Epithelial cell of proximal tubule (primary cell): Measurements from ENCODE around the gene DNAAF5. TPM values are rescaled to one million over a fixed set of nuclear protein-coding genes. Genes with fewer than 3 reads are reported as not detected.

Source experiments
- DNase-seq: peaks from one replicate; pipeline ENCODE4 v3.0.0-alpha.2; 2011; ENCODE audit warnings: low read depth
- H3K4me3 ChIP-seq: 2 replicates; pipeline ENCODE4 v1.5.1; 2011; ENCODE audit warnings: low read depth, mild to moderate bottlenecking, low read length
- total RNA-seq: library from RNA; depleted of rRNA; stranded (reverse); fragments of >200 nt; gene quantifications from 2 replicates; pipeline ENCODE4 v1.2.3, GENCODE V29; 2015
- TF ChIP-seq, protein P1 (sequence below): conservative IDR thresholded peaks from 2 replicates; pipeline ENCODE4 v1.5.1; 2012; ENCODE audit warnings: low read depth, mild to moderate bottlenecking, low read length

DNAAF5 gene
- total RNA-seq, 1 donor from 2014 or later, result 64.1 TPM

DNA sequence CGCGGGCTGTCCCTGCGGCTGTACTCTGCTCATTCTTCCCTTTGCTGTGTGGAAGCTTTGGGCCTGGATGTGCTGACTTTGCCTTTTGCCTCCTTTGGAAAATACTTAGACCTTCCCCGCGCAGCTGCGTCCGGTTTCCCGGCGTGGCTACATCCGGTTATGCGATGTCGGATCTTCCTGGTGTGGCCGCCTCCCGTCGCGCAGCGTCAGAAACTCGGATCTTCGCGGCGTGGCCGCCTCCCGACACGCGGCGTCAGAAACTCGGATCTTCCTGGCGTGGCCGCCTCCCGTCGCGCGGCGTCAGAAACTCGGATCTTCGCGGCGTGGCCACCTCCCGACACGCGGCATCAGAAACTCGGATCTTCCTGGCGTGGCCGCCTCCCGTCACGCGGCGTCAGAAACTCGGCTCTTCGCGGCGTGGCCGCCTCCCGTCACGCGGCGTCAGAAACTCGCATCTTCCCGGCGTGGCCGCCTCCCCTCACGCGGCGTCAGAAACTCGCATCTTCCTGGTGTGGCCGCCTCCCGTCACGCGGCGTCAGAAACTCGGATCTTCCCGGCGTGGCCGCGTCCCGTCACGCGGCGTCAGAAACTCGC lies 55.5 kb downstream of the DNAAF5 start:
- H3K4me3 ChIP-seq, result no peak overlapping the region
- DNase-seq, result no peak
- TF ChIP-seq, protein P1, sequence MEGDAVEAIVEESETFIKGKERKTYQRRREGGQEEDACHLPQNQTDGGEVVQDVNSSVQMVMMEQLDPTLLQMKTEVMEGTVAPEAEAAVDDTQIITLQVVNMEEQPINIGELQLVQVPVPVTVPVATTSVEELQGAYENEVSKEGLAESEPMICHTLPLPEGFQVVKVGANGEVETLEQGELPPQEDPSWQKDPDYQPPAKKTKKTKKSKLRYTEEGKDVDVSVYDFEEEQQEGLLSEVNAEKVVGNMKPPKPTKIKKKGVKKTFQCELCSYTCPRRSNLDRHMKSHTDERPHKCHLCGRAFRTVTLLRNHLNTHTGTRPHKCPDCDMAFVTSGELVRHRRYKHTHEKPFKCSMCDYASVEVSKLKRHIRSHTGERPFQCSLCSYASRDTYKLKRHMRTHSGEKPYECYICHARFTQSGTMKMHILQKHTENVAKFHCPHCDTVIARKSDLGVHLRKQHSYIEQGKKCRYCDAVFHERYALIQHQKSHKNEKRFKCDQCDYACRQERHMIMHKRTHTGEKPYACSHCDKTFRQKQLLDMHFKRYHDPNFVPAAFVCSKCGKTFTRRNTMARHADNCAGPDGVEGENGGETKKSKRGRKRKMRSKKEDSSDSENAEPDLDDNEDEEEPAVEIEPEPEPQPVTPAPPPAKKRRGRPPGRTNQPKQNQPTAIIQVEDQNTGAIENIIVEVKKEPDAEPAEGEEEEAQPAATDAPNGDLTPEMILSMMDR, result no peak

DNA sequence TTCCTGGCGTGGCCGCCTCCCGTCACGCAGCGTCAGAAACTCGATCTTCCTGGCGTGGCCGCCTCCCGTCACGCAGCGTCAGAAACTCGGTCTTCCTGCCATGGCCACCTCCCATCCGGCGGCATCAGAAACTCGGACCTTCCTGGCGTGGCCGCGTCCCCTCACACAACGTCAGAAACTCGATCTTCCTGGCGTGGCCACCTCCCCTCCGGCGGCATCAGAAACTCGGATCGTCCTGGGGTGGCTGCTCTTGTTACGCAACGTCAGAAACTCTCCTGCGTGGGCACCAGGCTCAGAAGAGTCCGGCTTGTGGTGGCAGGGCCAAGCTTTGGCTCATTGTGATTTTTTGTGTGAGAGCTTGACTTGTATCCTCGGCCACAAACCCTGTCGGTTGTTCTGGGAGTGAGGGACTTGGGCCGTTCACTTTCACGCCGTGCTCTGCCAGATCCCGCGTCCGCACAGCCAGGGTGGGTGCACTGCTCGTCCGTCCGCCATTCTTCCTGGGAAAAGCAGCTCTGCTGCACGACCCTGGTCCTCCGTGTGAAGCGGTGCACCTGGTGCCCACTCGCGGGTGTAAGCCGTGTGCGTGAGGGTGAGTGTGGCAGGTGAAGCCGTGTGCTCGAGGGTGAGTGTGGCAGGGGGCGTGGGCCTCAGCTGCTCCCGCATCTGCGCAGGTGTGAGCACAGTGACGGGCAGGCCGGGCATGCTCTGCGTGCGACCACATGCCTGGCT lies 56.4 kb downstream of the DNAAF5 start:
- TF ChIP-seq, protein P1, result no peak

DNA sequence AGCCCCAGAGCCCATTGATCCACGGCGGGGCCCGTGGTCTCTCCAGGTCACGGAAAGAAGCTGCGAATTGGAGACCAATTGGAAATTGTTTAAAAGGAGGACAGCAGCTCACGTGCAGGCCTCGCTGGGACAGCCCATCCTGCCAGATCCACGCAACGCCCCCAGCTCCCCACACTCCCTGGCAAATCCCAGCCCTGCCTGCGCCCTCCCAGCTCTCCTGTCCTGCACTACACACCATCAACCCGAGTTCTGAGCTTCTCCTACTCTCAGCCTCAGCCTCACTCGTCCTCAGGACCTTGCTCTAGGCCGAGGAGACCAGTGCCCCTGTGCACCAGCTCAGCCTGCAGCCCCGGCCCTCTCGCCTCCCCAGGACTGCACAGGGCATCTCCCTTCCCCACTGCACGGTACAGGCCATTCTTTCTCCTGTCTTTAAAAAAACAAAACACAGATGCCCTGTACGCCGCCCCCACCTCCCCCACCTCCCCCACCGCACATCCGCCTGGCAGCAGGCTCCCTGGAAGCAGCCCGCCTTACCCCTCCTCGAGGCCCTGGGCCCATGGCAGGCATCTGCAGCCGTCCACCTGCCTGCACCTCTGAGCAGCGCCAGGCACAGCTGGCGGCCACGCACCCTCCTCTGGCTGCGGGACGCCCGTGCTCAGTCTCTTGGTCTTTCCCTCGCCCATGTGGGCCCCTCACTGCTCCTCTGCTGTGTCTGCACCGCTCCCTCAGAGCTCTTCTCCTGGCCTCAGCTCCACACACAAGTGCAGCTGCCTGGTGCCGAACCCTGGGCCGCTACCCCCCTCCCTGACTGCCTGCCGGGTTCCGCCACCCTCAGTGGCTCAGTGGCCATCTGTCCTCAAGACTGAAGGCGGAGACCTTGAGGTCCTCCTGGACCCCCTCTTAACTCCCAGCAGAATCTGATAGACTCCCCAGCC lies 57.3 kb downstream of the DNAAF5 start:
- TF ChIP-seq, protein P1, result no peak
- no peak overlapping the region for H3K4me3 ChIP-seq
- DNase-seq, result no peak

More for the DNA sequence above, 56.4 kb downstream of the DNAAF5 start:
- no peak for DNase-seq
- H3K4me3 ChIP-seq, result no peak overlapping the region

DNA sequence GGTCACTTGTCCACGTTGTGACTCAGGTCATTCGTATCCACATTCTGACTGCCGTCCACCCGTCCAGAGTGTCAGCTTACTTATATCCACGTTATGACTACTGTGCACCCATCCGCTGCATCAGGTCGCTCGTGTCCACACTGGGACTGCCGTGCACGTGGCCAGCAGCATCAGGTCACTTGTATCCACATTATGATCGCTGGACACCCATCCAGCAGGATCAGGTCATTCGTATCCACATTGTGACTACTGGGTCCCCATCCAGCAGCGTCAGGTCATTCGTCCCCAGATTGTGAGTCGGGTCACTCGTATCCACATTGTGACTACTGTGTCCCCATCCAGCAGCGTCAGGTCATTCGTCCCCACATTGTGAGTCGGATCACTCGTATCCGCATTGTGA lies 58.5 kb downstream of the DNAAF5 start:
- DNase-seq, result no peak
- TF ChIP-seq, protein P1, result no peak
- no peak overlapping the region for H3K4me3 ChIP-seq

DNA sequence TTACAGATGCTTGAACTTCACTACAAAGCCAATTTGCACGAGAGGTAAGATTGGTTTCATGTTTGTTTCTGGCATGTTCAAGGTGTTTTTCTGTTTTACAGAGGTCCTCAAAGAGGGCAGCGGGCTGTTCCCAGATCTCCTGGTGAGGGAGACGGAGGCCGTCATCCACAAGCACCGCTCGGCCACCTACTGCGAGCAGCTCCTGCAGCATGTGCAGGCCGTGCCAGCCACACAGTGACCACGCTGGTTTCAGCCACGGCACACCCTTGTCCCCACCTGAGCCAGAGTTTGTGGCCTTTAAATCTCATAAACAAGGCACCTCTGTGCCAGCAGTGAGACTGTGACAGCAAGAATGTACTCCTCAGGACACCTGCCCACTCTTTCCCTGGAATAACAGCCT lies 58.9 kb downstream of the DNAAF5 start:
- DNase-seq, result no peak
- TF ChIP-seq, protein P1, result no peak
- H3K4me3 ChIP-seq, result no peak overlapping the region

DNA sequence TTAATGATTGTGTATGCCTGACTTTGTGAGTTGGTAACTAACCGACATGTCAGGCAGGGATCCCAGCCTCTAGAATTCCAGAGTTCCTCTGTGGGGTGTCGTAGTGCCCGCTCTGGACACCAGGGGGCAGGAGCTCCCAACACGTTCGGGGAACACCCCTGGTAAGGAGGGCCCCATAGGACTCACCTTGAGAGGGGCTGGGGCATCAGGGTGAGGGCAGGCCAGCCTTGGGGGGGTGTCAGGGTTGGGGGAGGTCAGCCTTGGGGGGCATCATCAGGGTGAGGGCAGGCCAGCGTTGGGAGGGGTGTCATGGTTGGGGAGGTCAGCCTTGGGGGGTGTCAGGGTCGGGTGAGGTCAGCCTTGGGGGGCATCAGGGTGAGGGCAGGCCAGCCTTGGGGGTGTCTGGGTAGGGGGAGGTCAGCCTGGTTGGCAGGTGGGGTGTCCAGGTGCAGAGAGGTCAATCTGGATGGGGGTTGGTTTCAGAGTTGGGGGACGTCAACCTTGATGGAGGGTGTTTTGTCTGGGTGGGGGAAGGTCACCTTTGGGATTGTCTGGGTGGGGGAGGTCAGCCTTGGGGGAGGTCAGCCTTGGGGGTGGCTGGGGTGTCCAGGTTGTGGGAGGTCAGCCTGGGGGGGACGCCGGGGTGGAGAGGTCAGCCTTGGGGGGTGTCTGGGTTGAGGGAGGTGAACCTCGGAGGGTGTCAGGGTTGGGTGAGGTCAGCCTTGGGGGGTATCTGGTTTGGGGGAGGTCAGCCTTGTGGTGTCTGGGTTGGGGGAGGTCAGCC lies 60.2 kb downstream of the DNAAF5 start:
- no peak for DNase-seq
- H3K4me3 ChIP-seq, result no peak overlapping the region
- TF ChIP-seq, protein P1, result peak; percentile 94
